ELF-1 (cell line): ENCODE results near the gene FBXO9.
"Not testable (repeated sequence)": the region's sequence is repeated elsewhere in the genome, so short reads cannot be mapped to it uniquely, and the experiment has no call there.

Source experiments
- DNase-seq: peaks from one replicate; pipeline ENCODE4 v3.0.0-alpha.2; 2016; ENCODE audit warnings: low read depth, low spot score

FBXO9 gene

DNA sequence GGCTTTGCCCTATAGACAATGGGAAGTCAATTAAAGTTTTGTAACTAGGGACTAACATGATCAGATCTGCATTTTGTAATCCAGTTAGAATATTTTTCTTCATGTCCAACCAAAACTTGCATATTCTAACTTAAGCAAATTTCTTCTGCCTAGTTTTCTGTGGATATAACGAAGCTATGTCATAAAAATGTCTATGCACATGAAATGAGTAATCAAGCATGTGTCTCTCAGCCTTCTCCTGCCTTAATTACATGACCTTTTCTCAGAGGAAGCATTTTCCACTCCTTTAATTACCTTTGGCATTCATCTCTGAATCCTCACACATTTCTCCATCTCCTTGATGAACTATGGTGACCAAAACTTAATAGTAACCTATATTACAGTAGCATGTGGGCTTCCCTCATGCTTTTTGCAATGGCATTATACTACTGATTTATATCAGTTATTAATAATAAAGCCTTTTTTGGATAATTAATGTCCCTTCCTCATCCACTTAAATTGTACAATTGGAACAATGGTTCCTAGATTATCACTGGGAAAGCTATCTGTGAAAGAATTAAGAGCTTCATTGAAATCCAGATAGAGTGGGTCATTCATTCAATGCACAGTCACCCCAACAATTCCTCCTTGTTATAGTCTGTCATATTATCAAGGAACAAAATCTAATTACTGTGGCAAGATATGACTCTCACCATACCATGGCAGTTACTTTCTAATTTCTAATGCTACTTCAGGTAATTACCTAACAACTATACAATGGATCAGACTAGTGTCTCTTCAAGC lies 19.1 kb upstream of the FBXO9 start:
- no peak for DNase-seq

DNA sequence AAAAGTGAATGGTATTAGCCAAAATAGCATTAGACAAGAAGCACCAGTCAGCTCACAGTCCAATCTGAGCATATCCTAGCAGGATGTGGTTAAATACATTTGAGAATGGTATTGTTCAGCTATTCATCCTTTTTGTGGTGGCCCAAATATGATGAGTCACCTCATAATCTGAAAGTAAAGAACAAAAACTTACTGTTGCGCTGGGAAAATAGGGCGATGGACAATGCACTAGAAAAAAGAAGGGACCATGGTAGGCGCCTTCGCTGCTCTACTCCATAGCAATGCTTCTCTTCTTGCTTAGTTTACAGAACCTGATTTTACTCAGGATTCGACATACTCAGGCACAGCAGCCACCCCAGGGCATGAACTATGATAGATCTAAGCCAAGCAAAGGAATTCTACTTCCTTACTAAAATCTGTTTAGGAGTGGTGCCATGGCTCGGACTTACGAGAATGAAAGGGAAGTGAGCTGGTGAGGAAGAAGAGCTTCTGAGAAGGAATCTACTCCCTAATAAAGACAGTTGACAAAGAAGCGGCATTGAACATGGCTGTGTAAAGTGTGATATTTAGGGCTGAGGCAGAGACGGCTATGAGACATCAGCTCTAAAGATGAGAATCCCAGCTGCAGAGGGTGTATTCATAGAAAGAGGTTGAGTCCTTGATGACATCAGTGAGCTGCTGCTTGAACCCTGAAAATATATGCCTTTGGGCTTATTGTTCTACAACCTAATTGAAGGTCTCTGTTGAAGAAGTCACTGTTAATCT lies 16.6 kb upstream of the FBXO9 start:
- no peak for DNase-seq

DNA sequence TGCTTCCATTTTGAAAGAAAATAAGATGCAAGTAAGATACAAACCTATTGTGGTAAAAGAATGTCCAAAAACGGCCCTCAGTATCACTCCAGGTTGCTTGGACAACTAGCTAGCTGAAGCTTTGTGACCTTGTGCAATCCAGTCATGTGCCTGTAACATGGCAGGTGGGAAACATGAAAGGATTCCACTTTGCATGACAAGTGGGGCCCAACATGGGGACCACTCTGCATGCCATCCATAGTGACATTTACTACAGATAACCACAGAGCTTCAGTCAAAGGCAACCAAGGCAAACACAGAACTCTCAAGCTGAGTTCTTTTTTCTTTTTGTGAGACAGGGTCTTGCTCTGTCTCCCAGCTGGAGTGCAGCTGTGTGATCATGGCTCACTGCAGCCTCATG lies 15.8 kb upstream of the FBXO9 start:
- DNase-seq = no peak

DNA sequence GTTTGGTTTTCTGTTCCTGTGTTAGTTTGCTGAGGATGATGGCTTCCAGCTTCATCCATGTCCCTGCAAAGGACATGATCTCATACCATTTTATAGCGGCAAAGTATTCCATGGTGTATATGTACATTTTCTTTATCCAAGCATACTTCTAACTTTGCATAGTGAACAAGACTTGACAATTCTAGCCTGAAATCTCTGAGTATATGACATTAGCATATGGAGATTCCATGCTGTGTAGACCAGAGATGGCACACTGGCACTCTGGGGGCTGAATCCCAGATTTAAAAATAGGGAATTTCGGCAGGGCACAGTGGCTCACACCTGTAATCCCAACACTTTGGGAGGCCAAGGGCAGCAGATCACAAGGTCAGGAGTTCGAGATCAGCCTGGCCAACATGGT lies 13.1 kb upstream of the FBXO9 start:
- DNase-seq = not testable (repeated sequence)

DNA sequence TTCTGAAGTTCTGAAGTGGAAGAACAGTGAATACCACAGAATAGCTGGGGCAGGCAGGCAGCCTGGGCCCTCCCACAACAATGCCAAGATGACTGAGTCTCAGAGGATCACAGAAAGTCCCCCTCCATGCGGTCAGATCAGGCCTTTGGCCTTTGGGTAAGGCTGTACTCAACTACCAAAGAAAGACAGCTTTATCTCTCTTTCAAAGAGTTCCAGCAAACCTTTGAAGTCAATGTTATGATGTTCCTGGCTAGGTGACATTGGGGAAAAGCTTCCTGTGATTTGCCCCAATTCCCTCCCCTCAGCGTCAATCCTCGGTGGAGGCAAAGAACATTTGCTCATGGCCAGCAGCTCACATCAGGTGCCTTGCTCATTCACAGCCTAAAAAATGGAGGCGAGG lies 10.7 kb upstream of the FBXO9 start:
- no peak for DNase-seq

DNA sequence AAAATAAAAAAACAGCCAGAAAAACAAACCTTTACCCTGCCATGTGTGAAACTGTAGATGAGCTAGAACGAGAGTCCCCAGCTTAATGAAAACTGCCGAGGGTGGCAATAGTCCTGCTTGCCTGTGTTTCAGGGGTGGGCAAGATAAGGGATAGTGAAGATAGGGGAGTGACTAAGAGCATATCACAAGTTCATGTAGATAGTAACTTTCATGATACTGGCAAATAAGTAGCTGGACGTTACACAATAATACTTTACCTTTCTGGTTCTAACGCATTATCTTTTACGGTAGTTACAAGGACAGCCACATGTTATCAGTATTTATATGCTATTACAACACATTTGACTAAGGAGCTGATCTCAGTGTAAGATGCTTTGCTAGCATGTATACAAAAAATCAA lies 9.3 kb upstream of the FBXO9 start:
- DNase-seq = no peak

DNA sequence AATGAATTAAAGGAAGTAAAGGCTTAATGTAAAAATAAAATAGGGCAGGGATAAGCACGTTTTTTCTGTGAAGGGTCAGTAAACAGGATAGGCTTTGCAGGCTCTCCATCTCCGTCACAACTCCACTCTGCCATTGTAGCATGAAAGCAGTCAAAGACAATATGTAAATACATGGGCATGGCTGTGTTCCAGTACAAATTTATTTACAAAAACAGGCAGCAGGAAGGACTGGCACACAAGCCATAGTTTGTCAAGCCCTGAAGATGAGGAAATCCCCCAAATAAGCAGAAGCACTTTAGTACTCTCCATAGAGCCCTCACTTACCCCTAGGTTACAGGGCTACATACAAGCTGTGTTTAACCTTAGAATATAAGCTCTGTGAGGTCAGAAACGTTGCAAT lies 8.9 kb upstream of the FBXO9 start:
- no peak for DNase-seq

DNA sequence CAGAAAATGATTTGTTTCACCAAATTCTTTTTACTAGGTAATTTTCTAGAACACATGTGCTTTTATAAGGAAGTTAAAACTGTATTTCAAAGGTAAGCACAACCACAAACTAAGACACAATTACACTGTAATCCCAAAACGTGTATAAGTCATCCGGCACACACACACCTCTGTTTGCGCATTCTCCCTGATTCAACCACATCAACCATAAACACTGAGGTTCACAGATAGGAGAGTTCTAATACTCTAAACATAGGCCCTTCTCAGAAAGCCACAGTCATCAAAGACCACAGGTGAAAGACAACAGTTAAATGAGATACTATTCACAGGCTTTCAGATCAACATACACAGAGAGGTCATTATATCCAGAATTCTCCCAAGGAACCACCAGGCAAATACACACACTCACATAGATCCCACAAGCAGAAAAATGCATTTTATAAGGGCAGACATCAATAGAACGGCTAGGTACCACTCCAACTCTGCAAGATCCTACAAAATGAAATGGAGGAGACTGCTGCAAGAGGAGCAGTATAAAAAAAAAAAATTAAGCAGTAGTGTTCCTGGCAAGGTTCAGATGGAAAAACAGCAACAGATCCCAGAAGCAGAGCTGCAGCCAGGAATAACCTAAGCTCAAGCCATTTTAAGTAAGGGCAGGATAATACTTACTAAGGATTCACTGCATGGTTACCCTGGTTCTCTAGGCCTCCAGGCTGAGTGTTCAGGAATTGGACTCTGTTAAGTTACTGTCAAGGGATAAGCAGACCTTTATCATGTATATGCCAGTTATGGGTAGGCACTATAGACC lies 6.6 kb upstream of the FBXO9 start:
- DNase-seq = no peak

DNA sequence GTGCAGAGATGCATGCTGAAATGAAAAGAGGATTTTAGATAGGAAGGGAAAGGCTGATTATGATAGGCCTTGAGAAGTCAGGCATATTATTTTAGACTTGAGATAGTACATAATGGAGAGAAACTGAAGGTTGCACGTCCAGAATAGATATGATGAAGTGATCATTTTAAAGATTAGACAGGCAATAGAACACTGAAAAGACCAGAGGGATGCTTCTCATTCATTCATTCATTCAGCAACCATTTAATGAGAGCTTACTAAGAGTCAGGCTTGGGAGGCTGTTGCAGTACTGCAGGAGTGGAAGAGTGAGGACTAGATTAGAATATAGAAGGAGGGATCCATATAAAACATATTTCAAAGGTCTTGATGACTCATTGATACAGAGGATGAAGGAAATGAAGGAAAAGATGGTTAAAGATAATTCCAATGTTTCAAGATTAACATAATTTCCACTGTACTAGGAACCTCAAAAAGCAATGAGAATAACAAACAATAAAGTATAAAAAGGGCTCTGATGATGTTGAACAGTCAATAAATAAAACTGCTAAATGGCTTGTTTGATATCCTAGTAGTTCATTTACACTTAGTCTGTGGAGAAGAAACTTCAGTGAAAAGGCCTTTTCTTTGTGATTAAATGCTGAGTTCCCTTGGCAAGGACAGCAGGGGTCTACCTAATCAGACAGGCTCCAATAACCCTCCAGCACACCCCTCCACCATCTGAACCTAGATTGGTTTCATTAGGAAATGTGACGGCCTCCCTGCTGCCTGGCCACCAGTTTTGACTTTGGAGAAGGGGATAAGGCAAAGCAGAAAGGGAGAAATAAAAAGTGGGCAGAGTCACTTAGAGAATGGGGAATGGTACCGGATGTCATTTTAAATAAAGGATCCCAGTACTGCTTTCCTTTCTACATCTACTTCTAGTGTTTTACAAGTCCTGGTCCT lies 5.3 kb upstream of the FBXO9 start:
- DNase-seq = peak; percentile 23

DNA sequence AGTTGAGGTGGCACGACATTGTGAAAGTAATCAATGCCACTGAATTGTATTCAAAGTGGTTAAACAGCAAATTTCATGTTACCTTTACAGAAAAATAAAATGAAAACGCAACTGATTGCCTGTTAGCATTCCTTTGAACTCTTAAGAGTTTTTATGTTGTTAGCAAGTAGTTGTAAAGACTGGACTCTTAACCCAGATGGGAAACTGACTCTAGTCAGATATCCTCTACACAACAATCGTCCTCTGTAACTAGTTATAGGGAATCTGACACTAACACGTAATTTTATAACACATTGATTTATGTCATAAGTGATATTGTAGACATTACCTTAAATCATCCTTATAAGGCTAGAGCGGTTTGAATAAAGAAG lies 3.0 kb upstream of the FBXO9 start:
- no peak for DNase-seq

DNA sequence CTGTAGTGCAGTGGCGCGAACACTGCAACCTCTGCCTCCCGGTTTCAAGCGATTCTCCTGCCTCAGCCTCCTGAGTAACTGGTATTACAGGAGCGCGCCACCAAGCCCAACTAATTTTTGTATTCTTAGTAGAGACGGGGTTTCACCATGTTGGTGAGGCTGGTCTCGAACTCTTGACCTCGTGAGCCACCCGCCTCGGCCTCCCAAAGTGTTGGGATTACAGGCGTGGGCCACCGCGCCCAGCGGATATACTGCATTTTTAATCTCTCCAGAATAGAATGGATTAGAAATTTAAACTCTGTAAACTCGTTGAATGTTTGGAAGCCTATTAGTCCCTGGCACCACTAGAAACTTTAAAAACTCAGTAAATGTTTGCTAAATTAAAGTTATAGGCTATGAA lies 949 bp upstream of the FBXO9 start:
- peak; percentile 8 for DNase-seq

DNA sequence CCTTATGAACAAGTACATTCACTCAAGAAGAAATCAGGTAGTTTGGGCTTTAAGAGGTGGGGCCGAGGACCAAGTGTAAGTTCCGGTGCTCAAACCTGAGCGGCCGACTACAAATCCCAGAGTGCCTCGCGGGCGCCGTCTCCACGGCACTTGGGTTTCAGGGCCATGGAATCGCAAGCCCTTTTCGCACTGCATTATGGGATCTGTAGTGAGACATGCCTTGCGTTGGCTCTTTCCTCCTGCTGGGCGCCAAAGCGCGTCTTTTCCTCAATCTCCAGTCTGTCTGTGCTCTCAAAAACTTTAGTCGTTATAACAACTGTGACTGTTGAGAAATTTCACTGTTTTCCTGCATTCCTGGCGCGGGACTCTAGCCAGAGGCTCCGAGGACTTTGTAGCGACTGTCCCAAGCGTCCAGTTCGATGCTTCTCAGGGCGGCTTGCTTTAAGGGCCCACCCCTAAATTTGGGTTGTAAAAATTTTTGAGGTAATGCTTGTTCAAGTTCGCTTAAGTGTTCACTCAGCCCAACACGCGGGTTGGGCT lies 408 bp upstream of the FBXO9 start:
- peak; percentile 96 for DNase-seq

DNA sequence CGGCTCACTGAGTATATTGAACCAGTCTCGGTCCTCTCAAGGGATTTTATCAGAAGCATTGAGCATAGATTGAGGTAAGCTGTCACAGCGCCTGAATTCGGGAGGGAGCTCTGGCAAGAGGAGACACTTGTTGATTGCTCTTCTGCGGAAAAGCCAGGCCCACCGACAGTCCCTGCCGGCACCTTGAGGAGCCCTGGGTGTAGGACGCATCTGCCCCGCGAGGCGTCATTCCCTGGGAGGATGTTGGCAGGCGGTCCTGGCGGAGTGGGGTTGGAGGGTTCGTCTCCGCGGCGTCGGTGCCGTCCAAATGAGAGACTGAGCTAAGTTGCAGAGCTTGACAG lies 843 bp downstream of the FBXO9 start:
- DNase-seq = peak; percentile 43

DNA sequence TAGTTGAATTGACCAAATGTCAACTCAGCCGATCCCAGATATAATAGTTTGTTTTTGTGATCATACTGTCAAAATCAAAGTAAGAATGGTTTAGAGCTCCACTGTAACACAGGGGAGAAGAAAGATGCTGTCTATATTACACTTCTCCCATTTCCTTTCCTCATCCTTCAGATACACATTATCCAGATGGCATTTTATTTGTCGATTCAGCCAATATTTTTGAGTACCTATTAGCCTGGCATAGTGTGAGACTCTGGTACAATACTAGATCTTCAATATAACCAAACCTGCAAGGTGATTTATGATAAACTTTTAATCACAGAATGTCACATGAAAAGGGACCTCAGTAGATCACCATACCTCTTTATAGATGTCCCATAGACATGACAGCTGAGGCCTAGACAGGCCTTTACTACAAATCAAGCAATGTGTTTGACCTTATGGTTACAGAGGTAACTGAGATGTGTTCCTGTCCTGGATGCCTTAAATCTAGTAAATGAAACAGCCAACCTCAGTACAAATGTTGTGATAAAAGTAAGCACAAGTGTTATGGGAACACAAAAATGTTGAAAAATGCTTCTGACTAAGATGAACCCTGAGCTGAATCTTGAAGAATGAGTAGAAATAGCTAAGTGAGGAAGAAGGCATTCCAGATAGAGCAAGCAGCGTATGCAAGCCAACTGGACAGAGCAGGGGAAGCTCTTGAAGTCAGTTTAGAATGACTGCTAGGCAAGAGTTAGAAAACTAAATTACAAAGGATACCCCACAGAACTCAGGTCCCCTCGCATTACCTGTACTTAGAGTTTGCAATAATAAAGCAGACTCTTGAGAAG lies 1.9 kb downstream of the FBXO9 start:
- DNase-seq = no peak

DNA sequence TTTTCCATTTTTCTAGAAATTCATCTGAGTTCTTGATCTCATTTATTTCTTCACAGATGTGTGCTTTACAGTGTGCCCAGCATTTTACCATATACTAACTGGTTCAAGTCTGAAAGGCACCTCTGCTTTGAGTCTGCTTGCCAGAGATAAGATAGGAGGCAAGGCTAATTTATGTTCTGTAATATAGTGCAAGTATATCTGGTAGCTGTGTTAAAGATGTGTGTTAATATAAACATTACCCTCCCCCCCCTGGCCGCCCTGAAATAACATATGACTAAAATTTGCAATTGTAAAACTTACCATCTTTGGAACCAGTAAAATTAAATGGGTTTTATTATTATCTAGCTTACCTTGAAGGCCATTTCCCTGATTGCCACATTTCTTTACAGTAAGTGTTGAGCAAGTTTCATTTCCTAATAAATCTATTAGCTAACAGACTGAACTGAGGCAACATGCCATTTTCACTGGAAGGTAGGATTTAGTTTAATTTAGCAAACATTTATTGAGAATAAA lies 2.7 kb downstream of the FBXO9 start:
- no peak for DNase-seq

DNA sequence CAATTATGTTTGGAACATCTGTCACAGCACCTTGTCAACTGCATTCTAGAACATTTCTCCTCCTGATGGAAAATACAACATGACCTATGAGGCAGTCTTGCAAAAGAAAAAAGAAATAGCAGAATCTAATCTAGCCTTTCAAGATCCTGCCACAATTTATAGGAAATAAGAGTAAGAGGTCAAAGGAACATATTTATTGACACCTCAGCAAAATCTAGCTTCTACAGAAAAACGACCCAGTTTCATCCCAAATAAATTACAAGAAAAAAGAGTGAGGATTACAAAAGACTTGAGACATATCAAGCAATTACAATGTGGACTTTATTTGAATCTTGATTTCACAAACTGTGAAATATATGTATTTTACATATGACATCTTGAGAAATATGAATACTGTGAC lies 4.2 kb downstream of the FBXO9 start:
- no peak for DNase-seq

DNA sequence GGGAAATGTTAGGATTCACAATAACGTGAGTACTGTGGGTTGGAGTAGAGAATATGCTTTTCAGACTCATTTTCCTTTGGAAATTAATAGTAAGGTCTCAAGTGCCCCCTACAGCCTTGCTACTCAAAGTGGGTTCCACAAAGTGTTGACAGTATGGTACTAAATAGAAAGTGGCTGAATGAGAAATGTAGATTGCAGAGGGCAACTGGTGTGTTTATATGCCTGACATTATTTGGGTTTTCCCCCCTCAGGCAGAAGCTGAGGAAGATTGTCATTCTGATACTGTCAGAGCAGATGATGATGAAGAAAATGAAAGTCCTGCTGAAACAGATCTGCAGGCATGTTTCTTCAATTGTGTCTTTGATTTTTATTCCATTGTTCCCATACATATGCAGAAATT lies 5.6 kb downstream of the FBXO9 start:
- DNase-seq = no peak

DNA sequence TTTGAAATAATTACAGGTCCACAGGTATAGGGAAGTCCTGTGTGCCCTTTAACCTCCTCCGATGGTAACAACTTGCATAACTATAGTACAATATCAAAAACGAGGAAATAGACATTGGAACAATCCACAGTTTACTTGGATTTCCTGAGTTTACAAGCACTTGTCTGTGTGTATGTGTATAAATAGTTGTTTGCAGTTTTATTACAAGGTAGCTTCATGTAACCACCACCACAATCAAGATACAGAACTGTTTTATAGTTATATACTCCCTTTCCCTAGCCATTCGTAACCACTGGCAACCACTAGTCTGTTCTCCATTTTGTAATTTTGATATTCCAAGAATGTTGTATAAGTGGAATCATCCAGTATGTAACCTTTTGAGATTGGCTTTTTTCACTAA lies 9.1 kb downstream of the FBXO9 start:
- no peak for DNase-seq

DNA sequence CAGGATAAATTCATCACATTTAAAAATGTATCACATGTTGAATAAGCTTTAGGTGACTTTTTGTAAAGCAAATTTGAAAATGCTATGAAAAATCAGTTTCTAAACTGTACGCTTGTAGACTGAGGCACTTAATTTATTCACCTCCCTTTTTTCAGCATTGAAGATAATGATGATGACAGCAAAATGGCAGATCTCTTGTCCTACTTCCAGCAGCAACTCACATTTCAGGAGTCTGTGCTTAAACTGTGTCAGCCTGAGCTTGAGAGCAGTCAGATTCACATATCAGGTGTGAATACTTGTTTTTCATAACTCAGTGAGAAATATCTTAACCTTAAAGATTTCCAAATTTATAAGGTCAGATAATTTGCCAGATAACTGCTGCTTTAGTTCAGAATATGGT lies 15.6 kb downstream of the FBXO9 start:
- no peak for DNase-seq

DNA sequence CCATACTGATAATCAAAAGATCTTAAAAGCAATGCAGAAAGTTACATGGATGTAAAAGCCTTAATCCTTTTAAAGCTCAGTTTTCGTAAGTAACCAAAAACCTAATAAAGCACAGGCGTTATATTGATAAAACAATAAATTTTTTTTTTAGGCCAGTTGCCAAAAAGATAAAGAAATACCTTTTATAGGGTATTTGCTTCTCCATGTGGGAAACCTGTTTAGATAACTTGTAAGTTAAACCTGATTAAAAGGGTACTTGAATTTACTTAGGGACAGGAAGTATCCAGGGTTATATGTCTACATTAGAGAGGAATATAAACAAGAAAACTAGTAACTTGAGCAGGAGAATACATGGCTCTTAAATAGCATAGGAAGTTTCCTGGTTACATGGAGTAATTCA lies 21.1 kb downstream of the FBXO9 start:
- DNase-seq = no peak
